T1000 (cell line): ENCODE results near the gene GLI3.

Experiments
- DNase-seq: peaks from one replicate; lab custom pipeline; 2025; ENCODE audit warnings: mixed read lengths; lab: John Stamatoyannopoulos, UW

The GLI3 gene

DNA sequence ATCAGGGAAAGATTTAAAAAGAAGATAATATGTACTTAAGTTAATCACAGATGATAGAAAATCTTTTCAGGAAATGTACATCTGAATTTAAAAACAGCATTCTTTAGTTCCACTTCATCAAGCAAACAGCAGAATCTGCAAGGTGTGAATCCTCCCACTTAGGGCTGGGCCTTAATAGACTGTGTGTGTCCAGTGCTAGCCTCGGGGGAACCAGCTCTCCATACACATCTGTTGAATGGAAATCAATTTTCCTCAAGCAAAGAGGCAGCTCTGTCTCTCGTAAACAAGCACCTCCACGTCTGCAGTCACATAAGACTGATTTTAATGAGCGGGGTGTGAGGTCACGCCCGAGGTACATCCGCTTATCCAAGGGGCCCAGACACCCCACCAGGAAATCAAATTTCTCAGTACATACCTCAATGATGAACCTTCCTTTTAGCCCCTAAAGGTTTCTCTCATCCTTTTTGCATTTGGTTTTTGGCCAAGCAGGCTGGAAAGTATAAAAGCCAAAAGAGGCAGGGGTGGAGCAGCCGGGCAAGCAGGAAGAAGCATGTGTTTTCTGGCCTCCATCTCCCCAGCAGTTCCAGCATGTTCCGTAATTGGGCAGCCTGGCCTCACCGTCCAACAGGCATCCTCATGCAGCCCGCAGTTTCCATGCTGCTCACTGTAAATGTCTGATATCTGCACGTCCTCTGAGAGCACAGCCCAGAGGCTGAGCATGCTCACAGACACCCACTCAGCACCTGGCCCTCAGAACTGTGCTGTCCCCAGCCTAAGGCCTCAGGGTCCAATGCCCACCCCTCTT lies 131.3 kb downstream of the GLI3 start:
- DNase-seq = no peak

- no peak for DNase-seq
These were observed 132.3 kb downstream of the GLI3 start for GRCh38 chr7:42104694-42105093.

- no peak for DNase-seq
These were observed 132.8 kb downstream of the GLI3 start for GRCh38 chr7:42104231-42104630.

DNA sequence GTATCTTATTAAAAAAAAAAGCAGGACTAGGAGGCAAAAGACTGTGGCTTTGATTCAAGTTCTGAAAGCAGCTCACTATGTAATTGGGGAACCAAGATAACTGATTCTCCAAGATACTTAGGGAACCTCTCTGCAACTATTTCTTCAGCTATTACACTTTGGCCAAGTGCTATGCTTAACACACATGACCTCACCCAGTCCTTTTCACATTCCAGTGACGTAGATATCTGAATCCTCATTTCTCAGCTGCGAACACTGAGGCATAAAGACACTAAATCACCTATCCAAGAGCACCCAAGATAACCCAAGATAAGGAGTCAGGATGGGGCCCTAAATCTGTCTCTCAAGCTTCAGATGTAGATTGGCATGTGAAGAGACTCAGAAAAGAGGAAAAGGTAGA lies 133.6 kb downstream of the GLI3 start:
- no peak for DNase-seq

DNA sequence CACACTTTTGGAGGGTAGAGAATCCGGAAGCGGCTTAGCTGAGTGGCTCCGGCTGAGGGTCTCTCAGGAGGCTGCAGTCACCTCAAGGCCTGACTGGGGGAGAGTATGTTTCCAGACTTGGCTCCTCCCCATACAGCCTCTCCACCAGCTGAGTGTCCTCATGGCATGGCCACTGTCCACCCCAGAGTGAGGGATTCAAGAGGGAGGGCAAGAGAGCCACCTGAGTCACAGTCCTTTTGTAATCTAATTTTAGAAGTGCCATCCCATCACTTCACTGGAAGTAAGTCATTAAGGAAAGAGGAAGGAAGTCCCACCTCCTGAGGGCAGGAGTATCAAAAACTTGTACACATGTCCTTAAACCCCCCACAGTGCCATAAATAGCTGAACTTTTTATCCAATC lies 134.0 kb downstream of the GLI3 start:
- no peak for DNase-seq

- no peak for DNase-seq
These were observed 134.7 kb downstream of the GLI3 start for GRCh38 chr7:42102301-42102700.

- DNase-seq = no peak
These were observed 136.9 kb downstream of the GLI3 start for GRCh38 chr7:42100156-42100508.

DNA sequence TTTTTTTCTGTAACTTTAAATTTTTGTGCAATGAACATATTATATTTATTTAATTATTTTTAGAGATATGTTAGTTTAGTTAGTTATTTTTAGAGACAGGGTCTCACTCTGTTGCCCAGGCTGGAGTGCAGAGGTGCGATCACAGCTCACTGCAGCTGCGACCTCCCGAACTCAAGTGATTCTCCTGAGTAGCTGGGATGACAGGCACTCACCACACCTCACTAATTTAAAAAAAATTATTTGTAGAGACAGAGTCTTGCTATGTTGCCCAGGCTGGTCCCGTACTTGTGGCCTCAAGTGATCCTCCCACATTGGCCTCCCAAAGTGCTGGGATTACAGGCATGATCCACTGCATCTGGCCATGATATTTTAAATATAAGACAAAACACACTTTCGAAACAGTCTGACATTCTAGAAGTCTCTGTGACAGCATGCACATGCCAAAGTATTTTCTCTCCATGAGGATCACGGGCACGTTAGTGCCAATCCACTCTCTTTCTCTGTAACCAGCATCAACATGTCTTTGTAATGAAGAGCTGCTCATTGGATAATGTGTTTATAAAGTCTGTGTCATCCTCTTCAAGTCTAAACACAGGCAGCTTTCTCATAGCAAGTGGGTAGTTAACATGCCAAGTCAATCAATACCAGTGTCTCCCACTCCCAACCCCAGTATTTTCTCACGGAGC lies 137.4 kb downstream of the GLI3 start:
- no peak for DNase-seq

DNA sequence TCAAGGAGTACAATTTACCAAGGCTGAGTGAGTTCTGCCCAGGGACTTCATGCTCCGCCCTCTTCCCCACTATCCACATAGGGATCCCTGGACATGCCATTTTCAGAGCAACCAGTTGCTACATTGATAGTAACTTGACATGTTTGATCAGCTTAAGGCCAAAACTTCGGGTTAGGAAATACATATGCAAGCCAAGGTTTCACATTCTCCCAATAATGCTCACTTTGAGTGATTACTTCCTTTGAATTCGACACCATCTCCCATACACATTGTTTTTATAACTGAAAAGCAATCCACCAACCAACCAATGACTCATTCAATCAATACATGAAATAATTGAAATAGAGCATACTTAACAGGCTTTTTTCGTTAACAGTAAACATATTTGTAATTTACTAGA lies 137.9 kb downstream of the GLI3 start:
- no peak for DNase-seq

DNA sequence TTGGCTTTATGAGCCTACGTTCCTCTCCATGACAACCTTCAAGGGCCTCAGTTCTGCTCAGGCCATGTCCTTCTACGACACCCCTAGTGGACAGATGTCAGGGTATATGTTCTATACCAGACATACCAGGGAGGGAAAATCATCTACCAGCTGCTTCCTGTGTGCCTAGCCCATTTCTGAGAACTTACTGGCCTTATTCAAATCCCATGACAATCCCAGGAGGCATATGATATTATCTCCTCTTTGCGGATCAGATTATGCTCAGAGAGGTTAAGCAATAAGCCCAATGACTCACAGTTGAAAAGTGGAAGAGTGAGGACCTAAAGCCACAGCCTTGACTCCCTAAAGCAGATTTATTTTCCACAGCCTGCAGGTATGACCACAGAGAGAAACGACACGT lies 139.3 kb downstream of the GLI3 start:
- no peak for DNase-seq

DNA sequence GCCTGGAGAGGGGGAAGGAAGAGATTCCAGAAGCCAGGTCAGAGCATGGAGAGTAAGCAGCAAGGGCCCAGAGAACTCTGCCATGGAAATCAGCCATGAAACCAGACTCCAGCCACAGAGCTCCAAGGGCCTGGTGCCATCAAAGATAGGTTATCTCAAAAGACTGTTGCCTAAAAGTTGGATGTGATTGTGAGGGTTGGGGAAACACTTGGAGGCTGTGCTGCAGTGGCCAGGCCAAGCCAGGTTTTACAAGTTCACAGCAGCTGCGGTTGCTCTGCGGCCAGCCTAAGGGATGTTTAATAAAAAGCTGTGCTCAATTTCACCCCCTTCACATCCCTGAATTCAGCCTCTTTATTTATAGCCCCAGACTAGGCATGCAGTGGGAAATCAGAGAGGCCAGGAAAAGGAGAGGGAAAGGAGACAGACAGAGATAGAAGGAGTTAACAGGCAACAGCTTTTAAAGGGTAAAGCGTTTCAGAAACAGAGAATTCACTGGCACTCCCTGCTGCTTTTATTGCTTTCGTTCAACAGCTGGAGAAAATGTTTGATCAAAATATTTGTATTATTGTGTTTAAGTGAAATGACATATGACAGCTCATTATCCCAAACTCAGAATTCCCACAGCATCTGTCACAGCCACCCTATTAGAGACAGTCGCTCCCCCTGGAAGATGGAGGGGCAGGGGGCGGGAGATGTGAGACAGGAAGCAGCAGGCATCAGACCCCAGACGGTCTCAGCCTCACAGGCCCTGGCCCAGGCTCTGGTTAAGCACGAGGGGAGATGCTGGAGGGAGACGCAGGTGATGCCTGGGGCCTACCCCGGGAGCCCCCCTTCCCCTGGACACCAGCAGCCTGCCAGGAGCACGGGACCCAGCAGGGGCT lies 140.1 kb downstream of the GLI3 start:
- no peak for DNase-seq

DNA sequence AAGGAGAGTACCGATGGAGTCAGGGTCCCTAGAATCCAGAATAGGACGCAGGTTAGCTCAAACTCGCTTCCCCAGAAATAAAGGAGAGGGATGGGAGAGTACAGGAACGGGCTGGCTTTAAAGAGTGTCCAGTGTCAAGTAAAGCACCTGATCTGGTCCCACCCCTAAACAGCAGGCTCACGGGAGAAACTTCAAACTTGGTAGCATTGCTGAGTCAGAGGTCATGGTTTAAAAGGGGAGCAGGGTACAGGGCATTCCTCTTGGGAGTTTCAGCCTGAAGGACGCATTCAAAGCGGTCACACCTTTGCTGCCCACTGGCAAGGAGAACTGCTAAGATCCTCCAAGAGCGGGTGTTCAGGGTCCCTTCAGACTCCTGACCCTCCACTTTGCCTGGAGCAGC lies 140.7 kb downstream of the GLI3 start:
- DNase-seq = no peak

DNA sequence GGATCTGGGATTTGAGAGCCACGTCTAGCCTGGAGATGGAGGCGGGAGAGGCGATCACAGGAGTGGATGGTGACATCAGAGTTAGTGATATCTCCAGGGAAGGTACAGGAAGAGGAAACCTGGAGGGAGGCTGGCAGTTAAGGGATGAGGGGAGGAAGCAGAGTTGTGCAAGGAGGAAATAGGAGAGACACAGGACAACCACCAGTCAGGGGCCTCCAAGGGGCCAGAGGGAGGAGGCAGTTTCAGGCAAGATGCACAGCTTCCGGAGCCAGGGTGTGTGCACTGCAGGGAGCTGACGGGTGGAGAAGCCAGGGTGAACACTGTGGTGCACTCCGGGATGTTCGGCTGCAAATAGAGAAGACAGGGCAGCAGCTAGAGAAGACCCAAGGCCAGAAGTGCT lies 141.2 kb downstream of the GLI3 start:
- DNase-seq = no peak

- no peak for DNase-seq
These were observed 143.6 kb downstream of the GLI3 start for GRCh38 chr7:42093349-42093905.

DNA sequence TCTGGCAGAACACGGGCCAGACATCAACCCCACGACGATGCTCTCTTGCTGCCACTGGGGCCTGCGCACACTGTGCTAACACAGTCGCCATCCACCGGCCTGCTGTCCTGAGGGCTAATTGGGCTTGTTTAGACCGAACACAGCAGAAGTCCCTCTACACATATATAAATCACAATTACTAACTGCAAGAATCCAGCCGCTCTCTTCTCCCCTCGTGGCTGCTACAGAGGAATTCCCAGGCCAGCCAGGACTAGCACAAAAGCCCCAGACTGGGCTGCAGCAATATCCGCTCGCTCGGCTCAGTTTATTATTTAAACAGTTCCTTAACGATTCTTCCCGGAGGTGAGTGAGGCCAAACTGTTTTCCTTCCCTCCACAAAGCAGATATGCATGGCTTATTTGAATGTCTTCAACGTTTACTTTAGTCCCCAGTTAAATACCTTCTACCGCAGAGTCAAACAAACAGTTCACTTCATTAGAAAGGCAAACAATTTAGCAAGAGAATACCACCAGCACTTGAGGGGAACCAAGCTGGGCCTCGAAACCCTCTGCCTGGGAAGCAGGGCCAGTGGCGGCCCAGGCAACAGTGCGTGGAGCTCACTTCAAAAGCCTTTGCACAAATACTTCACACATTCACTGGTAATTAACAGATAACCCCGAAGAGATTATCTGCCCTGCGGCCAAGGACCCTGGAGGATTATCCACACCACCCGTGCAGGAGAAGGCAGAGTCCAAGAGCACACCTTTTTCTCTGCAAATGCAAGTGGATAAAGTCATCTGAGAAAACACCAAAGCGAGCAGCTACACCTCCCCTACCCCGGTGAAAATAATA lies 145.3 kb downstream of the GLI3 start:
- no peak for DNase-seq

GRCh38 chr7:42090806-42091205 lies 146.2 kb downstream of the GLI3 start:
- no peak for DNase-seq

DNA sequence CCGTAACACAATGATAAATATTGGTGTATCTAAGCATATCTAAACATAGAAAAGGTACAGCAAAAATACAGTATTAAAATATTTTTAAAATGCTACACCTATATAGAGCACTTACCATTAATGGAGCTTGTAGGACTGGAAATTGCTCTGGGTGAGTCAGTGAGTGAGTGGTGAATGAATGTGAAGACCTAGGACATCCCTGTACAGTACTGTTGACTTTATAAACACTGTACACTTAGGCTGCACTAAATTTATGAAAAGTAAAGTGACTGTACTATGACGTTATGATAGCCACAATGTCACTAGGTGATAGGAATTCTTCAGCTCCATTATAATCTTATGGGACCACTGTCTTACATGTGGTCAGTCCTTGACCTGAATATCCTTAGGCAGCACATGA lies 147.0 kb downstream of the GLI3 start:
- no peak for DNase-seq

GRCh38 chr7:42087616-42088015 lies 149.4 kb downstream of the GLI3 start:
- DNase-seq = no peak

- no peak for DNase-seq
These were observed 151.5 kb downstream of the GLI3 start for GRCh38 chr7:42085531-42085930.

DNA sequence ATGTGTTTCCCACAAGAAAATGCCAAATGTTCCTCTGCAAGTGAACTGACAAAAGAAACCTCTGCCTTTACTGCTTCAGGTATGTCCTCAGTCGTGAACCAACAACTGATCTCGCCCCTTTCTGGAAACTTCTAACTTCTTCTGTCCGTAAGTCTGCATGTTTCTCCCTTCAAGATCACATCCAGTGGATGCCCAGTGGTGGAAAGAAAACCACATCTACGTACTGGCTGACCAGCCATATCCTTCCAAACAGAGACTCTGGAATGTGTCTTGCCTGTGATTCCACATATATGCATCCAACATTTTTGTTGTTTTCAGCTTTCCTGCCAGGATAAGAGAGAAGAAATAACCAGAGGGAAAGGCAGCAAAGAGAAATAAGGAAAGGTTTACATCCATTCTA lies 152.7 kb downstream of the GLI3 start:
- no peak for DNase-seq

DNA sequence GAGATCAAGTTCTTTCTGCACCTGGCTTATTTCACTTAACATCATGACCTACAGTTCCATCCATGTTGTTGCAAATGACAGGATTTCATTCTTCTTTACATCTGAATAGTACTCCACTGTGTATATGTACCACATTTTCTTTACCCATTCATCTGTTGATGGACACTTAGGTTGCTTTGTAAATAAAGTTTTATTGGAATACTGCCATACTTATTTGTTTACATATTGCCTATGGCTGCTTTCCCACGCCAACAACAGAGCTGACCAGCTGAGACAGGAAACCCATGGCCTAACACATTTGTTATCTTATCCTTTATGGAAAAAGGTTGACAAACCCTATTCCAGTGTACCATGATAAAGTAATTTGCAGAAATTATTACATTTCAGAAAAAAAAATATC lies 153.7 kb downstream of the GLI3 start:
- no peak for DNase-seq

DNA sequence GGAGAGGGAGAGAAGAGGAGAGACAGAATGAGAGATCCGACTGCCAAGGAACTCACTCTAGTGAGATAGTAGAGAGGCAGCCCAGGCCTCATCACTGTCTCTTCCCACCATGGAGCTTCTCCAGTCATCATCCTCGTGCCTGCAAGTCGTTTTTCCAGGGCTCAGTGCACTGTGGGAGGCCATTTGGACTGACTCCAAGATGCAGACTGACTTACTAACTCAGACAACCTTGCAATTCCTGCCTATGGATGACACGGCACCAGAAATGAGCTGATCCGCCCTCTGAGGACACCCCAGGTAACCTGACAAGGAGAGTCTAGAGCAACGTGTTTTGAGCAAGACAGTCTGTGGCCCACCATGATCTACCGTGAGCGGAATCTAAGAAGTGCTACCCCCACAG lies 154.9 kb downstream of the GLI3 start:
- no peak for DNase-seq
